Activated CD4-positive, alpha-beta T cell treated with anti-CD3 and anti-CD28 coated beads, Interleukin-2, amount 10 ng/mL, durations not matched to agents 24 days and 14 days (primary cell): ENCODE results near the gene CECR2. TPM values are rescaled to one million over a fixed set of nuclear protein-coding genes. Genes with fewer than 3 reads are reported as not detected.

ENCODE experiments used
- DNase-seq: peaks from one replicate; pipeline ENCODE4 v3.0.0; 2022
- H3K27ac Mint-ChIP-seq: one replicate; pipeline ENCODE4 v1.8.0; 2022; ENCODE audit warnings: mild to moderate bottlenecking, mixed read lengths
- H3K27me3 Mint-ChIP-seq: one replicate; pipeline ENCODE4 v1.8.0; 2022; ENCODE audit warnings: mixed read lengths
- H3K36me3 Mint-ChIP-seq: one replicate; pipeline ENCODE4 v1.8.0; 2022; ENCODE audit warnings: low read depth, mild to moderate bottlenecking, mixed read lengths
- H3K4me1 Mint-ChIP-seq: one replicate; pipeline ENCODE4 v1.8.0; 2021; ENCODE audit warnings: mixed read lengths
- H3K4me3 Mint-ChIP-seq: one replicate; pipeline ENCODE4 v1.8.0; 2022; ENCODE audit warnings: mild to moderate bottlenecking, moderate library complexity, mixed read lengths
- H3K9me3 Mint-ChIP-seq: one replicate; pipeline ENCODE4 v1.8.0; 2021; ENCODE audit warnings: mixed read lengths
- intact Hi-C: fragments of 100-400 bp; cut with micrococcal nuclease; formaldehyde crosslinking; loops from one replicate; pipeline ENCODE4 v1.15.1; 2023
- total RNA-seq: library from RNA; stranded (reverse); gene quantifications from 2 replicates; pipeline ENCODE4 v1.2.3, GENCODE V29; 2022

The CECR2 gene
- 0.09 and 0.14 TPM in 2 replicates for total RNA-seq

DNA sequence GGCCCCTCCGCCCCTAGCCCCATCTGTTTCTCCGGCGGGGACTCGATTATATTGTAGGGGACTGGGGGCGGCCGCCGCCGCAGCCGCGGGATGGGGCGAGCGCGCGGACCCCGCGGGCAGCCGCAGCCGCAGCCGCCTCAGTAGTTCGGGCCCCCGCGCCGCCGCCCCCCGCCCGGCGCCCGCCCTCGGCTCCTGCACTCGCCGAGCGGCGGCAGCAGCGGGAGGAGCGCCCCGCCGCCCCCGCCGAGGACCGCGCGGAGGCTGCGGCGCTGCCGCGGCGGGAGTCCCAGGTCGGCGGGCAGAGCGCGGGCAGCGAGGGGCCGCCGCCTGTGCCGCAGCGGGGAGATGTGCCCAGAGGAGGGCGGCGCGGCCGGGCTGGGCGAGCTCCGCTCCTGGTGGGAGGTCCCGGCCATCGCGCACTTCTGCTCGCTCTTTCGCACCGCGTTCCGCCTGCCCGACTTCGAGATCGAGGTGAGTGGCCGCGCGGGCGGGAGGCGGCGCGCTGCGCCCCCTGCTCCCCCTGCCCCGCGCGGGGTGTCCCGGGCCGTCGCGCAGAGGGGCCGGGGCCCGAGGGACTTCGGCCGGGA is at the start of gene CECR2:
Gene CECR2, plus strand, starts transcription at position 22 of the 587 bp plus-strand sequence. Its CDS starts 324 bp downstream, at position 346.
- peak within 1 kb of the TSS; percentile 81 for H3K4me3 Mint-ChIP-seq
- intact Hi-C loops = loop anchor here (2.0 to 5.0 kb wide), 2 partner anchors 87 to 151 kb away; partner anchors contain the start of gene ADA2
- peaks cover 21% of the 10 kb centered on the region for H3K4me1 Mint-ChIP-seq
- peak; percentile 77 for DNase-seq
- no peaks in the 10 kb centered on the region for H3K36me3 Mint-ChIP-seq
- peak within 1 kb of the TSS; percentile 11 for H3K27ac Mint-ChIP-seq
- peaks cover 63% of the 10 kb centered on the region for H3K27me3 Mint-ChIP-seq
- no peaks in the 10 kb centered on the region for H3K9me3 Mint-ChIP-seq

DNA sequence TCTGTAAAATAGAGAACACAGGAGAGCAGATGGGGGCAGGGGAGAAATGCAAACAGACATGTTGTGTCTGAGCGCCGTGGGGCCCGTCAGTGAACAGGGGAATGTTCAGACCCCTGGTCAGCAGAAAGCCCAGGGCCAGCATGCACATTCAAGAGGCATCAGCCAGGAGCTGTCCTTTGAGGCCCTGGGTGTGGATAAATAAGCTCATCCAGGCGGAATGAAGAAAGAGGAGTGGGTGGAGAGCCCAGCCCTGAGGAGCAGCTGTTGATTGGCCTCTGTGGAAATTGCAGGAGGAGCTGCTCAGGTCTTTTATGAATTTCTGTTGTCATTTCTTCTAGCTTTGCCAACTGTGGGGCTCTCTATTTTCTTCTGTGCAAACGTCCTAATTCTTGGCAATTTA is 49.7 kb upstream of the CECR2 start:
- DNase-seq = no peak
- H3K27me3 Mint-ChIP-seq = peaks cover 25% of the 10 kb centered on the region
- intact Hi-C loops = no loop called here
- H3K4me3 Mint-ChIP-seq = no peak overlapping the region
- no peaks in the 10 kb centered on the region for H3K36me3 Mint-ChIP-seq
- H3K9me3 Mint-ChIP-seq = no peaks in the 10 kb centered on the region
- H3K27ac Mint-ChIP-seq = no peak overlapping the region
- no peaks in the 10 kb centered on the region for H3K4me1 Mint-ChIP-seq

DNA sequence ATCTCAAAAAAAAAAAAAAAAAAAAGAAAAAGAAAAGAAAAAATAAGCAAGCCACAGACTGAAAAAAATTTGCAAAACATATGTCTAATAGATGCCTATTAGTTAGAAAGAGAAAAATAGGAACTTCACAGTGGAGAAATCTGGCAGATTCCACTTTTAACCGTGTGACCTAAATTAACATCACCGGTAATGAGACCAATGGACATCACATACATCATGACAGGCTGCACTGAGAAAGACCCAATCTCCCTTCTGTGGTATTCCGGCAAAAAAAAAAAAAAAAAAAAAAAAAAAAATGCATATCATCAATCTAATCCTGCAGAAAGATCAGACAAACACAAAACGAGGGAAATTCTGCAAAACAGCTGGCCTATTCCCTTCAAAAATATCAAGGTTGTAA is 46.7 kb upstream of the CECR2 start:
- no peak for DNase-seq
- Mint-ChIP-seq H3K4me1 (no peaks in the 10 kb centered on the region), H3K27ac (no peak overlapping the region), H3K4me3 (no peak overlapping the region), H3K9me3 (no peaks in the 10 kb centered on the region), H3K27me3 (peaks cover 20% of the 10 kb centered on the region), H3K36me3 (no peaks in the 10 kb centered on the region)
- intact Hi-C loops = no loop called here

DNA sequence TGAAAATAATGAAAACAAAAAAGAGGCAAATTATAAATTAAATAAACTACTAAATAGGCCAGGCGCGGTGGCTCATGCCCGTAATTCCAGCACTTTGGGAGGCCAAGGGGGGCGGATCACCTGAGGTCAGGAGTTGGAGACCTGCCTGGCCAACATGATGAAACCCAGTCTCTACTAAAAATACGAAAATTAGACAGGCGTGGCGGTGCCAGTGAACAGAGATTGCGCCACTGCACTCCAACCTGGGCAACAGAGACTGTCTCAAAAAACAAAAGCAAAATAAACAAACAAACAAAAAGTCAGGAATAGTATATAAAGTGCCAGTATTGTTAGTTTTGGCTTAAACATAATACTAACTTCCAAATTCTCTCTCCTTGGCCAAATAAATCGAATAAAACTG is 37.6 kb upstream of the CECR2 start:
- no peaks in the 10 kb centered on the region for H3K36me3 Mint-ChIP-seq
- H3K4me1 Mint-ChIP-seq = no peaks in the 10 kb centered on the region
- intact Hi-C loops = no loop called here
- H3K4me3 Mint-ChIP-seq = no peak overlapping the region
- no peaks in the 10 kb centered on the region for H3K27me3 Mint-ChIP-seq
- no peak overlapping the region for H3K27ac Mint-ChIP-seq
- DNase-seq = no peak
- H3K9me3 Mint-ChIP-seq = no peaks in the 10 kb centered on the region

DNA sequence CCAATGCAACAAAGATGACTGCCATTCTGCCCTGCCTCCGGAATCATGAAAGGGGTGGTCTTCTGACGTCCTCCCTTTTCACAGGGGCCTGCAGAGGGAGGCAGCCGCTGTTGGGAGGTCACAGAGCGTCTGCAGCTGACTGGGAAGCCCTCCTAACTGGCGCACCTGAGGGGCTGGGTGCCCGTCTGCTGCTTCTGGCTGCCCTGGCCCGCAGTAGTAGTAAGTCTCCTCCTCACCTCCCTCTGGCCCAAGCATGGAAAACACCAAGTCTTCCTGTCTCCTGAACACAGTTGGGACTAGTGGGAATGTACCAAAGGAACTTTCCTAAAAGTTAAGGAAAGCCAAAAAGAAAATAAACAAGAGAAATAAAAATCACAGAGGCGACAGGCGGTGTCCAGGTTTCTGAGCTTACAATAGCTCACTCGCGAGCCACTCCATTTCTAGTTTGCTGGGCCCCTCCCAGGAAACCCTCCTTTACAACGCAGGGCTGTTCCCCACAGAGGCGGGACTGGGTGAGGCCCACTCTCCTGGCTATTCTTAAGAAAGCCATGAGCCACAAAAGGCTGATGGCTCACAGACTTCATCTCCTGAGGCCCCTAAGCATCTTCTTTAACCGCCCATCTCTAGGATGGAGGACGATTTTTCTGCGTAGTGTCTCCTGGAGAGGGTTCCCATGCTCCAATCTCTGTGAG is 37.0 kb upstream of the CECR2 start:
- Mint-ChIP-seq H3K4me3 (no peak overlapping the region), H3K36me3 (no peaks in the 10 kb centered on the region), H3K9me3 (no peaks in the 10 kb centered on the region), H3K4me1 (no peaks in the 10 kb centered on the region), H3K27ac (no peak overlapping the region), H3K27me3 (peaks cover 5% of the 10 kb centered on the region)
- no peak for DNase-seq
- intact Hi-C loops = no loop called here

DNA sequence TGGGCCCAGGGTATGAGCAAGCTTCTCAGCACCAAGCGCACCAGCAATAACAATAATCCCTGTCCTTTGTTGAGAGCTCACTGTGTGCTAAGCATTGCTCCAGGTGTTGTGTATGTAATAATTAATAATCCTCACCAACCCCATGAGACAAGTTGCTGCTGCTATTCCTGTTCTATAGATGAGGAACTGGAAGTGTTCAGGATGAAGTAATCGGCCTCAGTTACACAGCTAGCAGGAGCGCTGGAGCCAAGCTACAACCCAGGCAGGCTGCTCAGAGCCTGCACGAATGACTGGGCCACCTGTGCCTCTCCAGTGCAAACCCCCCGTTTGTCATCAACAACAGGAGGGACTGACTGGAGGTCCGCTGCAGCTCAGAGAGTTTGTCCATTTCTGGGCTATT is 35.2 kb upstream of the CECR2 start:
- no peak overlapping the region for H3K4me3 Mint-ChIP-seq
- no peaks in the 10 kb centered on the region for H3K9me3 Mint-ChIP-seq
- intact Hi-C loops = no loop called here
- H3K27me3 Mint-ChIP-seq = peaks cover 15% of the 10 kb centered on the region
- H3K36me3 Mint-ChIP-seq = no peaks in the 10 kb centered on the region
- no peak overlapping the region for H3K27ac Mint-ChIP-seq
- H3K4me1 Mint-ChIP-seq = no peaks in the 10 kb centered on the region
- no peak for DNase-seq

DNA sequence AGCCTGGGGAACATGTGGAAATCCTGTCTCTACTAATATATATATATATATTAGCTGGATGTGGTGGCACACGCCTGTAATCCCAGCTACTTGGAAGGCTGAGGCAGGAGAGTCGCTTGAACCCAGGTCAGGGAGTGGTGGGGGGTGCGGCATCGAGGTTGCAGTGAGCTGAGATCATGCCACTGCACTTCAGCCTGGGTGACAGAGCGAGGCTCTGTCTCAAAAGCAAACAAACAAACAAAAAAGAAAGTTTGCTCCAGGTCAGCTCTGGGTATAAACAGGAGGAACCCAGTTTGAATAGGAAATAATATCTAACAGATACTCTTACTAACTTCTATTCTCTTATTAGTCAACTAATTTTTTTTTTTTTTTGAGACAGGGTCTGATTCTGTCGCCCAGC is 34.3 kb upstream of the CECR2 start:
- no peak overlapping the region for H3K4me3 Mint-ChIP-seq
- no peaks in the 10 kb centered on the region for H3K9me3 Mint-ChIP-seq
- H3K4me1 Mint-ChIP-seq = no peaks in the 10 kb centered on the region
- intact Hi-C loops = no loop called here
- peaks cover 18% of the 10 kb centered on the region for H3K27me3 Mint-ChIP-seq
- H3K36me3 Mint-ChIP-seq = no peaks in the 10 kb centered on the region
- DNase-seq = no peak
- H3K27ac Mint-ChIP-seq = no peak overlapping the region

DNA sequence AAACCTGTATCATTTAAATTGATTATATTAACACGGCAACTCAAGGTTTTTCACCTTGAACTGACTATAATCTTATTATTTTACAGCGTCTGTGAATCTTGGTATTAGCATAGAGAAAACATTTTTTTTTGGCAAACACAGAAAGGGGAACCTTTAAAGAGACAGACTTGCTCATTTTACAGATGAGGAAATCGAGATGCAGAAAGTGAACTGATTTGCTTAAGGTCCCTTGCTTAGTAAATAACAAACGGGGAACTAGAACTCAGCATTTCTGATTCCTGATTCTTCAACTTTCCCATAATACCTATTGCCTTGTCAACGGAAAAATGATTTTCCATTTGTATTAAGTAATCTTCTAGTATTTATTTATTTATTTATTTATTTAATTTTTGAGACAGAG is 33.2 kb upstream of the CECR2 start:
- intact Hi-C loops = no loop called here
- no peaks in the 10 kb centered on the region for H3K36me3 Mint-ChIP-seq
- no peak overlapping the region for H3K27ac Mint-ChIP-seq
- H3K4me1 Mint-ChIP-seq = no peaks in the 10 kb centered on the region
- peaks cover 18% of the 10 kb centered on the region for H3K27me3 Mint-ChIP-seq
- no peaks in the 10 kb centered on the region for H3K9me3 Mint-ChIP-seq
- H3K4me3 Mint-ChIP-seq = no peak overlapping the region
- no peak for DNase-seq

DNA sequence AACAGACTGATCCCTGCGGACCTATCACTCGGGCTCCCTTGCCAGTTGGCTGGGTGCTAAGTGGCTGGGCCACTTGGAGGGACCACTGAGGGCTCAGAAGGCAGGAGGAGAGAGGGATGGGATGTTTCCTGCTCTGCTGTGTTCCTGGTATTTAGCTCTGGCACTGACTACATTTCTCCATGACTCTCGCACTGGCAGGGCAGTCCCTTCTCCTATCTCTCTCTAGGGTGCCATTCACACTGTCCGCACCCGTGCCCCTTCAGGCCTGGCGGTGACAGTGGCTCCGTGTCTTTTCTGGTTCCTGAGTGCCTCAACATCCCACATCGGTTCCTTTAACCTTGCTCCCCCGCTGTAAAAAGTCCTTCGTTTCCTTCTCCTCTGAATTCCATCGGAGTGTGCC is 31.6 kb upstream of the CECR2 start:
- H3K4me1 Mint-ChIP-seq = no peaks in the 10 kb centered on the region
- H3K36me3 Mint-ChIP-seq = no peaks in the 10 kb centered on the region
- H3K9me3 Mint-ChIP-seq = no peaks in the 10 kb centered on the region
- H3K27ac Mint-ChIP-seq = no peak overlapping the region
- peaks cover 18% of the 10 kb centered on the region for H3K27me3 Mint-ChIP-seq
- intact Hi-C loops = no loop called here
- no peak overlapping the region for H3K4me3 Mint-ChIP-seq
- DNase-seq = no peak

DNA sequence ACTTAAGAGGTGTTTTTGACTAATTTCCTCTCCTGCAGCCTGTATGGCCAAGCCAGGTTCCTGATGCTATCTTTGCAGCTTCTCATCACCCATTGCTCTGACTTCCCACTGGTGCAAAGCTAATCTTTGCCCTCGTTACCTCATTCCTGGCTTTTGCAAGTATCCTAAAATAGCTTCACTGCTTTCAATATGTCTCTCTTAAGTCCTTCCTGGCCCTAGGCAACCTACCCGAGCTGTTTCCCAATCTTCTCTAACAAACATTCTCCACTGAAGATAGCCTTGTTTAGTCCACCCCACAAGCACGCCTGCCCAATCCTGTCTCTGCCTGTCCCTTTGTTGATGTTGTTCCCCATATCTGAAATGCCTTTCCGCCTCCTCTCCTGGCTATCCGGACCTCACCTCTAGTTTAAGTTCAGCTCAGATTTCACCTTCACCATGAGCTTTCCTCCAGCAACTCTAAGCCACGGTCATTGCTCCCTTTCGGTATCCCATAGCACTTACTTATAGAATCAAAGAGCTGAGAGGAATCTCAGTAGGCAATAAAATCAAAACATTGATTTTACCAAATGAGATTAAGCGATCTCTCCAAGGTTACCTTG is 30.1 kb upstream of the CECR2 start:
- no peak overlapping the region for H3K27ac Mint-ChIP-seq
- no peak overlapping the region for H3K4me3 Mint-ChIP-seq

DNA sequence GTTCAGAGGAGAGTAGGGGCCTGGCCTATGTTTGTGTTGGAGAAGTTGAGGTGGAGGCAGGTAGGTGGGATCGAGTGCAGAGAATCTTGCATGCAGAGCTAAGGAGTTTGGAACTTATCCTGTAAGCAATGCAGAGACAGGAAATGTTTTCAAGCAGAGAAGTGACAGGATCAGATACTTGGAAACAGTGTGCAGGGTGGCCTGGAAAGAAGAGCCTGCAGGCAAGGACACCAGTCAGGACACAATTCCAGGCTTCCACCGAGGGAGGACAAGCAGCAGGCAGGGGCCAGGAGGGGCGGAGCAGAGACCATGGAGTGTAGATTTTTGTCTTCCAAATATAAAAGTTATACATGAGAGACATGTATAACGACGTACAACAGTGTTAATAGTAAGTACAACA is 26.9 kb upstream of the CECR2 start:
- Mint-ChIP-seq H3K27me3 (peaks cover 12% of the 10 kb centered on the region), H3K36me3 (no peaks in the 10 kb centered on the region), H3K4me1 (no peaks in the 10 kb centered on the region), H3K4me3 (no peak overlapping the region), H3K9me3 (no peaks in the 10 kb centered on the region), H3K27ac (no peak overlapping the region)
- DNase-seq = no peak
- intact Hi-C loops = no loop called here

More for the DNA sequence above, 30.1 kb upstream of the CECR2 start:
- no peak for DNase-seq
- no peaks in the 10 kb centered on the region for H3K36me3 Mint-ChIP-seq
- no peaks in the 10 kb centered on the region for H3K4me1 Mint-ChIP-seq
- no peaks in the 10 kb centered on the region for H3K9me3 Mint-ChIP-seq
- peaks cover 18% of the 10 kb centered on the region for H3K27me3 Mint-ChIP-seq
- intact Hi-C loops = no loop called here

DNA sequence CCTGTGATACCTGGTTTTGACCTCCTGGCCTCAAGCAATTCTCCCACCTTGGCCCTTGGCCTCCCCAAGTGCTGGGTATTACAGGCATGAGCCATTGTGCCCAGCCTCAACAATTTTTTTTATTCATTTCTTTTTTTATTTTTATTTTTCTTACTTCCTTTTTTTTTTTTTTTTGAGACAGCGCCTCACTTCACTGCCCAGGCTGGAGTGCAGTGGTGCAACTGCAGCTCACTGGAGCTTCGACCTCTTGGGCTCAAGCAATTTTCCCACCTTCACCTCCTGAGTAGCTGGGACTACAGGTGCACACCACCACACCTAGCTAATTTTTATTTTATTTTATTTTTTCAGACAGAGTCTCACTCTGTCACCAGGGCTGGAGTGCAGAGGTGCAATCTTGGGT is 25.5 kb upstream of the CECR2 start:
- Mint-ChIP-seq H3K27me3 (peaks cover 8% of the 10 kb centered on the region), H3K27ac (no peak overlapping the region), H3K9me3 (no peaks in the 10 kb centered on the region), H3K36me3 (no peaks in the 10 kb centered on the region), H3K4me1 (peaks cover under 1% of the 10 kb centered on the region), H3K4me3 (no peak overlapping the region)
- intact Hi-C loops = no loop called here
- DNase-seq = no peak

DNA sequence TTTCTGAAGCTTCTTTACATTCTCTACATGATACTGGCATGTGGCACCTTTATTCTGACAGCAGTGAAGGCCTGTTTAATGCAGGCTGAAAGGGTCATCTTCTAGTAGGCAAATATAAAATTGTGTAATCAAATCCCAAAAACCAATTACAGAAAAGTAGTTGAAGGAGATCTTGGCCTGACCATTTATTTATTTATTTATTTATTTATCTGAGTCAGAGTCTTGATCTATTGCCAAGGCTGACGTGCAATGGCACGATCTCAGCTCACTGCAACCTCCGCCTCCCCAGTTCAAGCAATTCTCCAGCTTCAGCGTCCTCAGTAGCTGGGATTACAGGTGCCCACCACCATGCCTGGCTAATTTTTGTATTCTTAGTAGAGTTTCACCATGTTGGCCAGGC is 22.7 kb upstream of the CECR2 start:
- H3K27ac Mint-ChIP-seq = no peak overlapping the region
- H3K36me3 Mint-ChIP-seq = no peaks in the 10 kb centered on the region
- DNase-seq = no peak
- peaks cover 14% of the 10 kb centered on the region for H3K27me3 Mint-ChIP-seq
- H3K9me3 Mint-ChIP-seq = no peaks in the 10 kb centered on the region
- intact Hi-C loops = no loop called here
- H3K4me3 Mint-ChIP-seq = no peak overlapping the region
- H3K4me1 Mint-ChIP-seq = peaks cover 5% of the 10 kb centered on the region

DNA sequence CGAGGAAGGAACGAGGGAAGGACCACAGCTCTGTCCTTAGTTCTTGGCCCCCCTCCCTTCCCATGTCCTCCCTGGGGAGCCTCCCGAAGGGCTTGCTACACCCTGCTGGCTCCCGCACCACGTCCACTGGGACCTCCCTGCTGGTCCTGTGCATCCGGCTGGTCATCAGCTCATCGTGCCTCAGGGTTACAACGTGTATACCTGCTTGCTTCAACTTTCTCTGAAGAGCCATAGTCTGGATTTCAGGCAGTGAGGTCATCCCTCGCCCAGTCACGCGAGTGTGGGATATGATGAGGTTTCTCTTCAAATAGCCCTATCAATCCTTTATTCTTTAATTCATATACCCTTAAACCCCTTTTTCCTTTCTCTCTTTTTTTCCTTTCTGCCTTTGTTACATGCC is 21.5 kb upstream of the CECR2 start:
- Mint-ChIP-seq H3K9me3 (no peaks in the 10 kb centered on the region), H3K27ac (no peak overlapping the region), H3K36me3 (no peaks in the 10 kb centered on the region), H3K4me3 (no peak overlapping the region), H3K4me1 (peaks cover 5% of the 10 kb centered on the region), H3K27me3 (peaks cover 14% of the 10 kb centered on the region)
- DNase-seq = no peak
- intact Hi-C loops = no loop called here
